Suprapubic skin (tissue), 4 donors: ENCODE measurements around the gene LZTS2.

Source experiments
- EP300 ChIP-seq: sonication (generic); formaldehyde crosslinking; IDR thresholded peaks from one replicate; pipeline ENCODE4 v1.6.1; 2017; ENCODE audit warnings: antibody characterized with exemption
- POLR2A ChIP-seq, 2 donors: fragments of 450-650 bp; IDR thresholded peaks; one replicate each; pipeline ENCODE4 v1.6.1; 2017; ENCODE audit warnings: antibody characterized with exemption in 2 of 2, mild to moderate bottlenecking in 2 of 2, moderate library complexity in 2 of 2
- POLR2AphosphoS5 ChIP-seq, 3 donors: sonication (generic); formaldehyde crosslinking; IDR thresholded peaks; one replicate each; pipeline ENCODE4 v1.6.1; 2017; ENCODE audit warnings: antibody characterized with exemption in 3 of 3
- TF ChIP-seq, protein P1 (sequence below), 2 donors: fragments of 200-600 bp in 1 of 2; fragments of 450-650 bp in 1 of 2; sonication (generic) in 1 of 2; IDR thresholded peaks; one replicate each; pipeline ENCODE4 v1.5.1; 2016 to 2019; ENCODE audit warnings: antibody characterized with exemption in 2 of 2, mild to moderate bottlenecking in 1 of 2, moderate library complexity in 1 of 2

DNA sequence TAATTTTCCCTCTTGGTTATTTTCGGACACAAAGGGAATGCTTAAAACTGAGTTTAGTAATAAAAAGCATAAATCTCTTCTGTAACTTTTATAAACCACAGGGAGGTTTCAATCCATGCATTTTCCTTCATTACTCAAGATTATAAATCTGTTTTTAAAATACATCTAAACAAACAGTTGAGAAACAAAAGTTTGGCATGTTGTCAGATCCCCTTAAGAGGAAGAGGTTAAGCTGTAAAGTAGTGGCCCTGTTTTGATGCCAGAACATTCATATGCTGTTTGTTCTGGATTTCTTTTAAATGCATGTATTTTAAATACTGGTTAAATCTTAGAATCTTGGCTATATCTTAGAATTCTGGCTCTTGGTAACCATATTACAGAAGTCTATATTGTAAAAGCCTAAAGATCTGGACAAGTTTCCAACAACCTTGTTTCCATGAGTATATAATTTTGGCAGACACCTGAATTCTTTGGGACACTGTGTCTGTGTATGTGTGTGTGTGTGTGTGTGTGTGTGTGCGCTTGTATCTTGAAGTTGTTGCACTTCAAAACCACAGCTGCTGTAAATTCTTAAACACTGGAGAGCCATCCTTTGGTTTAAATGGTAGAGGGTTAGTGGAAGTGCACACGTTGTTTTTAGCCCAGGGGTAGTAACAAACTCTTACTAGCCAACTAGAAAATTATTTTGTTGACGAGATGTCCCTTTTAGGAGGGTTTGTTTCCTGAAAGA lies 37.1 kb upstream of the LZTS2 start:
- TF ChIP-seq POLR2A (IDR thresholded peaks at IDR 0.05) (no peak), POLR2AphosphoS5 (IDR thresholded peaks at IDR 0.05) (no peak), EP300 (no peak)
- TF ChIP-seq, protein P1, sequence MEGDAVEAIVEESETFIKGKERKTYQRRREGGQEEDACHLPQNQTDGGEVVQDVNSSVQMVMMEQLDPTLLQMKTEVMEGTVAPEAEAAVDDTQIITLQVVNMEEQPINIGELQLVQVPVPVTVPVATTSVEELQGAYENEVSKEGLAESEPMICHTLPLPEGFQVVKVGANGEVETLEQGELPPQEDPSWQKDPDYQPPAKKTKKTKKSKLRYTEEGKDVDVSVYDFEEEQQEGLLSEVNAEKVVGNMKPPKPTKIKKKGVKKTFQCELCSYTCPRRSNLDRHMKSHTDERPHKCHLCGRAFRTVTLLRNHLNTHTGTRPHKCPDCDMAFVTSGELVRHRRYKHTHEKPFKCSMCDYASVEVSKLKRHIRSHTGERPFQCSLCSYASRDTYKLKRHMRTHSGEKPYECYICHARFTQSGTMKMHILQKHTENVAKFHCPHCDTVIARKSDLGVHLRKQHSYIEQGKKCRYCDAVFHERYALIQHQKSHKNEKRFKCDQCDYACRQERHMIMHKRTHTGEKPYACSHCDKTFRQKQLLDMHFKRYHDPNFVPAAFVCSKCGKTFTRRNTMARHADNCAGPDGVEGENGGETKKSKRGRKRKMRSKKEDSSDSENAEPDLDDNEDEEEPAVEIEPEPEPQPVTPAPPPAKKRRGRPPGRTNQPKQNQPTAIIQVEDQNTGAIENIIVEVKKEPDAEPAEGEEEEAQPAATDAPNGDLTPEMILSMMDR (IDR thresholded peaks at IDR 0.05): no peak
